SK-N-MC (cell line): ENCODE results near the gene ADGRE1.

Source experiments
- EZH2 ChIP-seq: fragments of 200-600 bp; sonication (generic); IDR thresholded peaks from one replicate; pipeline ENCODE4 v1.6.1; 2017; ENCODE audit warnings: antibody characterized with exemption
- POLR2AphosphoS5 ChIP-seq: IDR thresholded peaks from 2 replicates; pipeline ENCODE4 v1.6.1; 2012; ENCODE audit warnings: mild to moderate bottlenecking, low read depth, low read length, borderline replicate concordance

DNA sequence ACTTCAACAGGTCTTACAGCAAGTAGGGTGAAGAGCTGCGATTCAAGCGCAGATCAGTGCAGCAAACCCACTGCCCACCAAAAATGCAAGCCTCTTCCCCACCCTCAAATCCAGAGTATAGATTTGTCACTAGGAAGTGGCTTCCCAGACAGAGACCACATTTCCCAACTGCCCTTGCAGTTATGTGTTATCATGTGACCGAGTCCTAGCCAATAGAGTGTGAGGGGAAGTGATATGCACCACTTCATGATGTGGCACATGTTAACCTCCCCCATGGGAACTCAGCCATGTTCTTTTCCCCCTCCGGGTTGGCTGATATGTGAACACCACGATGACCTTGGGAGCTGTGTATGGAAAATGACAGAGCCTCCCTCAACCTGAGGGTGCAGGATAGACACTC, 83.1 kb downstream of the ADGRE1 start:
- TF ChIP-seq EZH2: no peak
- TF ChIP-seq POLR2AphosphoS5: no peak
